ENCODE measurements around the gene BBOF1.
"Not testable (repeated sequence)": the region's sequence is repeated elsewhere in the genome, so short reads cannot be mapped to it uniquely, and the experiment has no call there.

DNA sequence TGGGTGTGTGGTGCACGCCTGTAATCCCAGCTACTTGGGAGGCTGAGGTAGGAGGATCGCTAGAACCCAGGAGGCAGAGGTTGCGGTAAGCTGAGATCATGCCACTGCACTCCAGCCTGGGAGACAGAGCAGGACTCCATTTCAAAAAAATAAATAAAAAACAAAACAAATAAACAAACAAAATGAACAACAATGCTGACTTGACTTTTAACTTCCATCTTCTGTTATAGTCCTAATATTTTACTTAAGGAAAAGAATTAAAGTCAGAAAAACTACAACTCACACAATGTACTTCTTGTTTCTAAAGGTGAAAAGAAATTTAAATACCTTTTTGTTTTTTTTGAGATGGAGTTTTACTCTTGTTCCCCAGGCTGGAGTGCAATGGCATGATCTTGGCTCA is 13.5 kb upstream of the BBOF1 start:
- not testable (repeated sequence) for TF ChIP-seq EZH2 (IDR thresholded peaks at IDR 0.05; ENCODE audit: insufficient read depth, low read length); CTCF (IDR thresholded peaks at IDR 0.05; ENCODE audit: insufficient read depth, low read depth, low read length)

All from astrocyte (in vitro differentiated cells and primary cell).